Thymus (tissue), 11 donors: ENCODE data around the gene FCN3. TPM values are rescaled to one million over a fixed set of nuclear protein-coding genes. Genes with fewer than 3 reads are reported as not detected.
A peak's percentile ranks its signal among the peaks of the same experiment; 100 is the strongest.

ENCODE experiments used
- DNase-seq, 9 donors: peaks; one replicate each; pipeline ENCODE4 v3.0.0-alpha.2; 2013; ENCODE audit warnings: low spot score in 9 of 9, low read depth in 6 of 9, missing footprints in 1 of 9
- H3K27ac ChIP-seq, 2 donors: one replicate each; pipeline ENCODE4 v1.5.1; 2013; ENCODE audit warnings: control low read depth in 1 of 2, low read depth in 1 of 2, low read length in 1 of 2, mild to moderate bottlenecking in 1 of 2, moderate library complexity in 1 of 2
- H3K27me3 ChIP-seq, 2 donors: one replicate each; pipeline ENCODE4 v1.5.1; 2013; ENCODE audit warnings: low read length in 1 of 2; ENCODE audit not compliant: control insufficient read depth in 2 of 2, insufficient read depth in 1 of 2
- H3K36me3 ChIP-seq, 2 donors: one replicate each; pipeline ENCODE4 v1.5.1; 2013; ENCODE audit warnings: low read length in 1 of 2, mild to moderate bottlenecking in 1 of 2, moderate library complexity in 1 of 2; ENCODE audit not compliant: control insufficient read depth in 2 of 2, insufficient read depth in 2 of 2
- H3K4me1 ChIP-seq, 2 donors: one replicate each; pipeline ENCODE4 v1.5.1; 2013; ENCODE audit warnings: low read length in 2 of 2; ENCODE audit not compliant: control insufficient read depth in 2 of 2, insufficient read depth in 2 of 2
- H3K4me3 ChIP-seq, 2 donors: one replicate each; pipeline ENCODE4 v1.5.1; 2013; ENCODE audit warnings: low read length in 2 of 2, control low read depth in 1 of 2, mild to moderate bottlenecking in 1 of 2
- H3K9me3 ChIP-seq, 2 donors: one replicate each; pipeline ENCODE4 v1.5.1; 2013; ENCODE audit warnings: low read length in 1 of 2, mild to moderate bottlenecking in 1 of 2; ENCODE audit not compliant: control insufficient read depth in 2 of 2, insufficient read depth in 1 of 2
- WGBS: extraction: QIAGEN DNeasy Blood & Tissue Kit; methylation state at CpG from one replicate; pipeline ENCODE4 v1.1.7; 2013; 5-methylcytosine and 5-hydroxymethylcytosine counted together
- polyA plus RNA-seq: library from polyadenylated mRNA; stranded (reverse); fragments of 200-250 nt; gene quantifications from one replicate; pipeline ENCODE4 v1.2.3, GENCODE V29; 2013
- total RNA-seq: library from RNA; stranded (reverse); fragments of 120-200 nt; gene quantifications from one replicate; pipeline ENCODE4 v1.2.4, GENCODE V29; 2013
- donor health status: healthy.

FCN3 gene
- total and polyA plus RNA-seq, 2 donors = 0.47 to 10.7 TPM

DNA sequence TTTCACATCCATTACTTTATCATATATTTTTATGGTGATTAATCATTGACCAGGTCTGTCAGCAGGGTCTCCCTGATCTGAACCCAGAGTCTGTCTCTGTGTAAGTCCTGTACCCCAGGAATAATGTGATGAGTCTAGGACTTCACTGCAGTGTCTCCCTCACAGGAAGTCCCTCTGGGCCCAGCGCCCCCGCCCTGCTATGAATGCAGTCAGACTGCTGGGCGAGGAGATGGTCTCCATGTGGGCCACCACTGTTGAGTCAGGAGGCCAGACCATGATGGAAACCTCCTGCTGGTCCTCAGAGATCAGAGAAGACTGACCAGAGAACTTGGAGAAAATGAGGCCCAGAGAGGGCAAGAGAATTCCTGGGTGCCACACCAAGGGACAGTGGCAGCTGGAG lies 43.2 kb downstream of the FCN3 start:
- Histone ChIP-seq H3K4me3 (no peak overlapping the region), H3K36me3 (peaks cover 71 to 91% of the 10 kb centered on the region in 2 donors), H3K4me1 (peaks cover 0 to 2% of the 10 kb centered on the region in 2 donors), H3K9me3 (peaks cover 0 to 4% of the 10 kb centered on the region in 2 donors), H3K27ac (no peak overlapping the region), H3K27me3 (no peaks in the 10 kb centered on the region)
- no peak for DNase-seq
- WGBS = 97% methylated on average over 3 of the region's 3 CpGs

DNA sequence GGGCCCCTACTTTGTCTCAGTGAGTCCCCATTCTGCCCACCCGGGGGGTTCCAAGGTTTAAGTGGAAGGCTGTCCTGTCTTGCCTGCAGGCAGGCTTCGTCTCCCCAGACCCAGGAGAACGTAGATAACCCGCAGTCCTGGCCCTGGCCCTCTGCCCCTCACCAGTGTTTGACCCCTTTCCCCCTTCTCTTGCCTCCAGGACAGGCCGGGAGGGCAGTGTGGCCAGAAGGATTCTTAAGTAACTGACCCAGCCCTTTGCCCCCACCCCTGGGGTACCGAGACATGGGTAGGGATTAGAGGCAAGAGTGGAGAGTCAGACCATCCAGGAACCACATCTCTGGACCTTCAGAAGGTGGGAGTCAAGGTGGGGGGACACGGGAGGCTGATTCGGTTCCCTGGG lies 43.8 kb downstream of the FCN3 start:
- Histone ChIP-seq H3K4me1 (peaks cover 0 to 2% of the 10 kb centered on the region in 2 donors), H3K9me3 (no peaks in the 10 kb centered on the region), H3K27me3 (no peaks in the 10 kb centered on the region), H3K27ac (no peak overlapping the region), H3K4me3 (no peak overlapping the region), H3K36me3 (peaks cover 69 to 91% of the 10 kb centered on the region in 2 donors)
- DNase-seq = no peak
- 98% methylated on average over 8 of the region's 8 CpGs for WGBS

DNA sequence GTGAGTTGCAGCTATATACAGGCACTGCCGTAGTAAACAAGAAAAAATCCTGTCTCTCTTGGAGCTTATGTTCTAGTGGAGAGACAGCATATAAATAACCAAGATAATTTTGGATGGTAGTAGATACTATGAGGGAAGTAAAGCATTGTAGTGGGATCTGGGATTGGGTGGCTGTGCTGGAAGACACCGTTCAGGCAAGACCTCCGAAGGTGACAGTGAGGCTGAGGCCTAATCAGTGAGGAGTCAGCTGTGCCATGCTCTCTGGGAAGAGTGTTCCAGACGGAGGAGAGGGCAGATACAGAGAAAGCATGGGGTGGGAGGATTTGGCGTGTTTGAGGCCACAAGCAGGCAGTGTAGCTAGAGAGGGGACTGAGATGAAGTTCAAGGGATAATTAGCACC lies 46.7 kb downstream of the FCN3 start:
- H3K4me1 ChIP-seq = peaks cover 5 to 10% of the 10 kb centered on the region in 2 donors
- no peak for DNase-seq
- H3K36me3 ChIP-seq = peaks cover 56 to 79% of the 10 kb centered on the region in 2 donors

DNA sequence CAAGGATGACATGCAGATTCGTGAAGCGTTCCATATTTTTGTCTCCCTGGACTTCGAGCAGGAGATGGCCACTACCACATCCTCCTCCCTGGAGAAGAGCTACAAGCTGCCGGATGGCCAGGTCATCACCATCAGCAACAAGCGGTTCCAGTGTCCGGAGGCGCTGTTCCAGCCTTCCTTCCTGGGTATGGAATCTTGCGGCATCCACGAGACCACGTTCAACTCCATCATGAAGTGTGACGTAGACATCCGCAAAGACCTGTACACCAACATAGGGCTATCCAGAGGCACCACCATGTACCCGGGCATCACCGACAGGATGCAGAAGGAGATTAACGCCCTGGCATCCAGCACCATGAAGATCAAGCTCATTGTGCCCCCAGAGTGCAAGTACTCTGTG lies 49.3 kb downstream of the FCN3 start:
- Histone ChIP-seq H3K36me3 (peaks cover 33 to 53% of the 10 kb centered on the region in 2 donors), H3K9me3 (no peaks in the 10 kb centered on the region), H3K4me1 (peaks cover 8 to 13% of the 10 kb centered on the region in 2 donors), H3K4me3 (no peak overlapping the region), H3K27me3 (no peaks in the 10 kb centered on the region), H3K27ac (no peak overlapping the region)
- DNase-seq = no peak
- 98% methylated on average over 15 of the region's 15 CpGs for WGBS

More for the DNA sequence above, 46.7 kb downstream of the FCN3 start:
- Histone ChIP-seq H3K4me3 (no peak overlapping the region), H3K27me3 (no peaks in the 10 kb centered on the region), H3K27ac (no peak overlapping the region), H3K9me3 (no peaks in the 10 kb centered on the region)
- 97% methylated on average over 5 of the region's 5 CpGs for WGBS

DNA sequence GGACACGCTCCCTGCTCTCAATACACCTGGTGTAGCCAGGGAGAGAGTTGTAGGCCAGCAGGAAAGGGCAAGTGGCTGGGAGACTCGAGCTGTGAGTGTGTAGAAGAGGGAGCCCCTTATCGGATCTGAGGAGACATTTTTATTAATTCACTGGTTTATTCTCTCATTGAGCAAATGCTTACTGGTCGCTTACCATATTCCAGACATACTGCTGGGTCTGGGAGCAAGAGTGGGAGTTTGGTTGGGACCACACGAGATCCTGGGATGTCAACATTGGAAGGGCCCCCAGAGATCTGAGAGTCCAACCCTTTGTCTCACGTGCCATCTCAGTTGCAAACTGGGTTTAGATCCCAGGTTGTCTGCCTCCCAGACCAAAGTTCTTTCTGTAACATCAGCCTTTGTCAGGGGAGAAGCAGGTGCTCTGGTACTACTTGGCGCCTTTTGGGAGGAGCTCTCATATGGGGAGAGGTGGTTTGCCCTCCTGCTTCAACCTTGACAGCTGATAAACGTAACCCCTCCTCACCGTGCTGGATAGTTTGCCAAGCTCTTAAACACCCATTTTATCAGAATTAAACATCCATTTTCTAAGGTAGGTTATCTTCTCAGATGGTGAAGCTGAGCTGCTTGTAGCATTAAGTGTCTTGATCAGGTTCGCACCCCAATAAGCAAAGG lies 51.9 kb downstream of the FCN3 start:
- WGBS = 13% methylated on average over 10 of the region's 10 CpGs
- Histone ChIP-seq H3K4me3 (peak overlapping the region; percentile 81 to 82), H3K27ac (peak overlapping the region; percentile 77 to 79), H3K9me3 (no peaks in the 10 kb centered on the region), H3K36me3 (peaks cover 20 to 33% of the 10 kb centered on the region in 2 donors), H3K27me3 (peaks cover 3% of the 10 kb centered on the region in 2 donors), H3K4me1 (peaks cover 8 to 13% of the 10 kb centered on the region in 2 donors)
- peak in 2 of 9 donors; percentile 17 to 34 for DNase-seq

DNA sequence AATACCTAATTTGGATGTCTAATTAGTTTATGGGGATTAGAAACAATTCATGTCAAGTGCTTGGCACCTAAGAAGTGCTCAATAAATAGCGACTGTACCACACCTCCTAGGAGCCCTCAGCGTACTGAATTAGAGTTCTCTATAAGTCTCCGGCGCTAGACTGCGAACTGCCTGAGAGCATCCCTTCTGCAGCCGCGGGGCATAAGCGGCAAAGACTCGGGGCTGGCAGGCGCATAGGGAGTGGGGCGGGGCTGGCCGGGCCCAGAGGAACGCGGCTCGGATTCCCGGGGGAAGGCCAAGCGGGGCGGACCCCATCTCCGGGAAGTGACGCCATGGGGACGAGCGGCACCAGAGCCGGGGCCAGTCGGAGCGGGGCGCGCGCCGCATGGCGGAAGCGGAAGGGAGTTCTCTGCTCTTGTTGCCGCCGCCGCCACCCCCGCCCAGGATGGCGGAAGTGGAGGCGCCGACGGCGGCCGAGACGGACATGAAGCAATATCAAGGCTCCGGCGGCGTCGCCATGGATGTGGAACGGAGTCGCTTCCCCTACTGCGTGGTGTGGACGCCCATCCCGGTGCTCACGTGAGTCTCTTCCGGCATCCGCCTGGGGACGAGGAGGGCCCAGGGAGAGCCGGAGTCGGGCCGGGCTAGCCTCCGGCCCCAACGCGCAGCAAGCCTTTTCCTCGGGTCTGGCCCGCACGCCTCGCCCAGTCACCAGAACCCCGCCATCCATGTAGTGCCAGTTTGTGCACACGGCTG lies 52.6 kb downstream of the FCN3 start, which contains the start of gene TMEM222:
Gene TMEM222, plus strand, starts transcription at position 351 of the 756 bp plus-strand sequence. Its CDS starts 35 bp downstream, at position 386.
- DNase-seq = peak; percentile 76 to 98 (median 94)
- peaks cover 18 to 29% of the 10 kb centered on the region in 2 donors for H3K36me3 ChIP-seq
- H3K4me3 ChIP-seq = peak within 1 kb of the TSS; percentile 81 to 82
- peaks cover 3% of the 10 kb centered on the region in 2 donors for H3K27me3 ChIP-seq
- WGBS = under 1% methylated on average over 67 of the region's 67 CpGs
- H3K4me1 ChIP-seq = peaks cover 8 to 13% of the 10 kb centered on the region in 2 donors
- H3K27ac ChIP-seq = peak within 1 kb of the TSS; percentile 77 to 79
- no peaks in the 10 kb centered on the region for H3K9me3 ChIP-seq

Other genes starting within 250 kb of the FCN3 start
- gene SLC9A1, start 219.7 kb downstream of the FCN3 start, total RNA-seq = 1.7 TPM
- 11.1 TPM for gene SLC9A1, start 219.7 kb downstream of the FCN3 start, polyA plus RNA-seq
- gene WDTC1, start 140.2 kb downstream of the FCN3 start, total RNA-seq = 10.8 TPM
- gene WDTC1, start 140.2 kb downstream of the FCN3 start, polyA plus RNA-seq = 19.2 TPM
- 22.8 TPM for gene TMEM222, start 52.7 kb downstream of the FCN3 start, total RNA-seq
- gene TMEM222, start 52.7 kb downstream of the FCN3 start, polyA plus RNA-seq = 35.5 TPM
- 49.4 TPM for gene SYTL1, start 32.8 kb downstream of the FCN3 start, total RNA-seq
- 167 TPM for gene SYTL1, start 32.8 kb downstream of the FCN3 start, polyA plus RNA-seq
- 5.3 TPM for gene MAP3K6, start 7.9 kb downstream of the FCN3 start, total RNA-seq
- 45.0 TPM for gene MAP3K6, start 7.9 kb downstream of the FCN3 start, polyA plus RNA-seq
- 0.05 TPM for gene CD164L2, start 8.5 kb upstream of the FCN3 start, total RNA-seq
- gene CD164L2, start 8.5 kb upstream of the FCN3 start, polyA plus RNA-seq = 2.4 TPM
- gene GPR3, start 17.8 kb upstream of the FCN3 start, total RNA-seq = 0.09 TPM
- gene GPR3, start 17.8 kb upstream of the FCN3 start, polyA plus RNA-seq = 0.37 TPM
- 14.2 TPM for gene WASF2, start 115.3 kb upstream of the FCN3 start, total RNA-seq
- 47.4 TPM for gene WASF2, start 115.3 kb upstream of the FCN3 start, polyA plus RNA-seq
- 4.2 TPM for gene AHDC1, start 229.3 kb upstream of the FCN3 start, total RNA-seq
- 22.6 TPM for gene AHDC1, start 229.3 kb upstream of the FCN3 start, polyA plus RNA-seq